CD4-positive, CD25-positive, alpha-beta regulatory T cell (primary cell): ENCODE results near the gene HMCN1. TPM values are rescaled to one million over a fixed set of nuclear protein-coding genes. Genes with fewer than 3 reads are reported as not detected.

Source experiments
- ATAC-seq, 2 donors: fragments of 150-1000 bp; cut with Tn5 transposase; one replicate each; pipeline ENCODE4 v1.10.0; 2021; ENCODE audit warnings: low read depth in 2 of 2, moderate number of reproducible peaks in 2 of 2, moderate library complexity in 1 of 2
- DNase-seq, 3 donors: peaks; one replicate each; pipeline versions ENCODE4 v3.0.0 to v3.0.0-alpha.2; 2012 to 2022; ENCODE audit warnings: mixed read lengths in 1 of 3
- H3K27ac ChIP-seq: one replicate; pipeline ENCODE4 v1.7.0; 2013; ENCODE audit warnings: mild to moderate bottlenecking, low read length; ENCODE audit not compliant: insufficient read depth, poor library complexity, severe bottlenecking
- H3K27me3 ChIP-seq: one replicate; pipeline ENCODE4 v1.7.0; 2013; ENCODE audit warnings: low read length; ENCODE audit not compliant: control insufficient read depth, insufficient read depth
- H3K36me3 ChIP-seq: one replicate; pipeline ENCODE4 v1.7.0; 2013; ENCODE audit warnings: mild to moderate bottlenecking, low read length, moderate library complexity; ENCODE audit not compliant: control insufficient read depth, insufficient read depth
- H3K4me1 ChIP-seq: 2 replicates; pipeline ENCODE4 v1.7.0; 2013; ENCODE audit warnings: mild to moderate bottlenecking, low read length; ENCODE audit not compliant: insufficient read depth, control insufficient read depth, poor library complexity, severe bottlenecking
- H3K4me3 ChIP-seq: one replicate; pipeline ENCODE4 v1.7.0; 2013; ENCODE audit warnings: low read depth, mild to moderate bottlenecking, low read length, moderate library complexity
- H3K9me3 ChIP-seq, 2 experiments: 1 replicate in 1 of 2; 2 replicates in 1 of 2; pipeline ENCODE4 v1.7.0; 2013; ENCODE audit warnings: low read length in 2 of 2, mild to moderate bottlenecking in 1 of 2, moderate library complexity in 1 of 2; ENCODE audit not compliant: control insufficient read depth in 2 of 2
- H3K27ac Mint-ChIP-seq, 3 donors: one replicate each; pipeline ENCODE4 v1.8.0; 2020 to 2022; ENCODE audit warnings: mild to moderate bottlenecking in 3 of 3, mixed read lengths in 3 of 3, moderate library complexity in 2 of 3
- H3K27me3 Mint-ChIP-seq: one replicate; pipeline ENCODE4 v1.8.0; 2022; ENCODE audit warnings: mild to moderate bottlenecking, mixed read lengths
- H3K36me3 Mint-ChIP-seq: one replicate; pipeline ENCODE4 v1.8.0; 2020; ENCODE audit warnings: mixed read lengths
- H3K4me1 Mint-ChIP-seq, 4 donors: one replicate each; pipeline ENCODE4 v1.8.0; 2020 to 2022; ENCODE audit warnings: mixed read lengths in 4 of 4, mild to moderate bottlenecking in 1 of 4
- H3K4me3 Mint-ChIP-seq, 4 donors: one replicate each; pipeline ENCODE4 v1.8.0; 2020 to 2022; ENCODE audit warnings: mild to moderate bottlenecking in 4 of 4, mixed read lengths in 4 of 4, moderate library complexity in 3 of 4
- H3K9me3 Mint-ChIP-seq, 7 donors: one replicate each; pipeline ENCODE4 v1.8.0; 2020 to 2022; ENCODE audit warnings: mixed read lengths in 7 of 7, mild to moderate bottlenecking in 3 of 7, moderate library complexity in 2 of 7
- polyA plus RNA-seq, 4 donors: library from polyadenylated mRNA; unstranded; fragments of 300-500 nt; fragmentation: Illumina TruSeq; gene quantifications; one replicate each; pipeline ENCODE4 v1.2.3, GENCODE V29; 2021
- total RNA-seq: library from RNA; stranded (reverse); gene quantifications from one replicate; pipeline ENCODE4 v1.2.3, GENCODE V29; 2022

The HMCN1 gene
- total and polyA plus RNA-seq, 5 donors from 2014 or later = 0.07 to 0.81 (median 0.58) TPM; not detected in 1

DNA sequence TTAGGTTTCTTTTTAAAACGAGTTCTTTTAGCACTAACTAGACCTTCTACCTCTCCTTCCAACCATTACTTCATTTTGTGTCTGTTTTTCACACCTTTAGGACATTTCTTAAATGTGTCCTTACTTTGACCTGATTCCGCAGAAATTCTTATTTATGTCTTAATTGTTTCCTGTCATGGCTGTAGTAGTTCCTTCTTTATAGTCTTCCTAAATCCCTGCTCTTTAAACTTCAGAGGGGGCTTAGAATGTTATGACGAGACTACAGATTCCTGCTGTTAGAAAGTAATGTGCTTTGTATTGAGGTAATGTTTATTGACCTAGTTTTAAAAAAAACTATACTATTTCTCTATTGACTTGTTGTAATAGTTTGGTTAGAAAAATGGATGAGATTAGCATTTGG lies 70.4 kb downstream of the HMCN1 start:
- no peaks in the 10 kb centered on the region for H3K27me3 ChIP-seq
- no peak overlapping the region for H3K4me3 Mint-ChIP-seq
- H3K4me1 Mint-ChIP-seq = no peaks in the 10 kb centered on the region
- H3K27me3 Mint-ChIP-seq = no peaks in the 10 kb centered on the region
- no peak for ATAC-seq
- no peak overlapping the region for H3K4me3 ChIP-seq
- no peak overlapping the region for H3K27ac Mint-ChIP-seq
- H3K4me1 ChIP-seq = no peaks in the 10 kb centered on the region
- no peak overlapping the region for H3K27ac ChIP-seq
- no peak for DNase-seq
- no peaks in the 10 kb centered on the region for H3K9me3 ChIP-seq
- H3K36me3 Mint-ChIP-seq = no peaks in the 10 kb centered on the region
- H3K9me3 Mint-ChIP-seq = no peaks in the 10 kb centered on the region
- no peaks in the 10 kb centered on the region for H3K36me3 ChIP-seq

DNA sequence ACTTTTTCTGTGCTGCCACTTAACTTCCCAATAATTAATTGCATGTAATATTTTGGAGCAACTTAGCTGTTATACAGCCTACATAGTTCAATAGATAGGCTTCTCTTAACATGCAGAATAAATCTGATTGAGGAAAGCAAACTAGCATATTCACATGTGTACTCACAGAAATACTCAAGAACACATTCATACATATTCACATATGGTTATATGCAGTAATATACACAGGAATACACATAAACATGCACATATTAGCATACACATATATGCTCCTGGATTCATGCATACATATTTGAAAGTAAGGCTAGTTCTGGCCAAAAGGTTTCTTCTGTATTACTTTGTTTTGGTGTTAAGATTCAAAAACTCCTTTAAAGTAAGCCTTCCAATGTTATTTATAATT lies 73.1 kb downstream of the HMCN1 start:
- no peaks in the 10 kb centered on the region for H3K9me3 ChIP-seq
- Mint-ChIP-seq H3K4me1 (peaks cover 0 to 2% (median 0%) of the 10 kb centered on the region in 4 donors), H3K4me3 (no peak overlapping the region), H3K27me3 (no peaks in the 10 kb centered on the region), H3K27ac (no peak overlapping the region), H3K9me3 (no peaks in the 10 kb centered on the region), H3K36me3 (no peaks in the 10 kb centered on the region)
- no peaks in the 10 kb centered on the region for H3K36me3 ChIP-seq
- no peaks in the 10 kb centered on the region for H3K4me1 ChIP-seq
- no peak overlapping the region for H3K27ac ChIP-seq
- no peak for ATAC-seq
- no peak for DNase-seq
- H3K27me3 ChIP-seq = no peaks in the 10 kb centered on the region
- no peak overlapping the region for H3K4me3 ChIP-seq

DNA sequence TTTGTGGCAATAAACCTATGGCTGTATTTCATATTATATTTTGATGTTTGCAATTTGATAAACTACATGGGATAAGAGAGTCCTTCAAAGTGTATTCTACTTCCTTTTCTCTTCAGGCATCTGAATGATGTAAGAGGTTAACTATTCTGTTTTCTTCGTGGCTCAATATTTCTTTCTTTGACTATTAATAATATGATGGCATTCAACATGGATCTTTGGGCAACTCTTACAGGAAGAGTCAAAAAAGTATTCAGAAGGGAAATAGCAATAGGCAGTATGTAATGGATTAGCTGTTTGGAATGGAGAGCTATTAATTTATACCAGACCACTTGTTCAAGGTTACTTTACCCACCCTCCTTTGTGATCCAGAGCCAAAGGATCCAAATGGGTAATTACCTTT lies 74.4 kb downstream of the HMCN1 start:
- H3K4me1 Mint-ChIP-seq = peaks cover 0 to 2% (median 0%) of the 10 kb centered on the region in 4 donors
- H3K27ac ChIP-seq = no peak overlapping the region
- DNase-seq = no peak
- no peaks in the 10 kb centered on the region for H3K27me3 ChIP-seq
- ATAC-seq = no peak
- H3K9me3 ChIP-seq = no peaks in the 10 kb centered on the region
- no peaks in the 10 kb centered on the region for H3K9me3 Mint-ChIP-seq
- no peaks in the 10 kb centered on the region for H3K27me3 Mint-ChIP-seq
- no peak overlapping the region for H3K27ac Mint-ChIP-seq
- H3K36me3 Mint-ChIP-seq = no peaks in the 10 kb centered on the region
- no peak overlapping the region for H3K4me3 ChIP-seq
- no peaks in the 10 kb centered on the region for H3K4me1 ChIP-seq
- H3K36me3 ChIP-seq = no peaks in the 10 kb centered on the region
- H3K4me3 Mint-ChIP-seq = no peak overlapping the region

DNA sequence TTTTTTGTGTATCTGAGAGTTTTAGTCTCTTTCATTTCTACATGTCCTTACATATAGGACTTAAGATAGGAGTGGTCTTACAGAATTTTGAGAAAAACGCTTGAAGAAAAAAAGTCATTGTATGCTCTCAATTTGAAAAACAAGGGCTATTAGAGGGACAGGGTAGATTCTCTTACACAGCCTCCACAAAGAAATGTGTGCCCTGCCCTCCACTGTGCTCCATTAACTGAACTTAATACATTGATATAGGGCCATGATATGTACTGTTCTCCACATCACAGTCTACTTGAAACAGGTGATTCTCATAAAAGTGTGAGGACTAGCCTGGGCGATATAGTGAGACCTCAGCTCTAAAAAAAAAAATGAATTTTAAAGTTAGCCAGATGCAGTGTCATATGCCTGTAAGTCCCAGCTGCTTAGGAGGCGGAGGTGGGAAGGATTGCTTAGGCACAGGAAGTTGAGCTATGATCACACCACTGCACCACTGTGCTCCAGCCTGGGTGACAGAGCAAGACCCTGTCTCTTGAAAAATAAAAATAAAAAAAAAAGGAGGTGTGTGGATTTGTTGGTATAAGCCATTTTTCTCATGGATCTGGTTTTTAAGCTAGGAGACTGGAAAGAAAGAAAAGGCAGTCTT lies 77.0 kb downstream of the HMCN1 start:
- Mint-ChIP-seq H3K27ac (no peak overlapping the region), H3K4me1 (peaks cover 0 to 2% (median 0%) of the 10 kb centered on the region in 4 donors), H3K9me3 (no peaks in the 10 kb centered on the region), H3K36me3 (no peaks in the 10 kb centered on the region), H3K4me3 (no peak overlapping the region), H3K27me3 (no peaks in the 10 kb centered on the region)
- DNase-seq (no peak), ATAC-seq (no peak)
- Histone ChIP-seq H3K27ac (no peak overlapping the region), H3K9me3 (no peaks in the 10 kb centered on the region), H3K36me3 (no peaks in the 10 kb centered on the region), H3K4me1 (no peaks in the 10 kb centered on the region), H3K4me3 (no peak overlapping the region), H3K27me3 (no peaks in the 10 kb centered on the region)

DNA sequence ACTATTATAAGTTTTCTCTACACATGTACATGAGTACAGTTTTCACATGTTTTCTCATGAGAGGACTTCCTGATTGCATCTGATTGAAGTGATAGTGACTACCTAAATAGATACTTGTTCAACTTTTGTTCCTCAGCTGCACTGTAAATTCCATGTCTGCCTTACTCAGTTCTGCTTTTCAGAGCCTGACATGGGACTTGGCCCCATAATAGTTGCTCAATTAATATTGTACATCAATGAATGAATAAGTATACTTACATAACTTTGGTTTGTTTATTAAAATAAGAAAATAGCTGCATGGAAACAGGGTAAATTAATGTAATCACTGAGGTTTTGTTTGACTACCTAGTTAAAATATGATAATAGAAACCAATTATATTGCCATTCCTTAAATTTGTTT lies 78.7 kb downstream of the HMCN1 start:
- ATAC-seq (no peak), DNase-seq (no peak)
- Histone ChIP-seq H3K36me3 (no peaks in the 10 kb centered on the region), H3K4me1 (no peaks in the 10 kb centered on the region), H3K4me3 (no peak overlapping the region), H3K9me3 (no peaks in the 10 kb centered on the region), H3K27ac (no peak overlapping the region), H3K27me3 (no peaks in the 10 kb centered on the region)
- peaks cover 0 to 2% (median 0%) of the 10 kb centered on the region in 4 donors for H3K4me1 Mint-ChIP-seq
- no peaks in the 10 kb centered on the region for H3K9me3 Mint-ChIP-seq
- no peaks in the 10 kb centered on the region for H3K36me3 Mint-ChIP-seq
- H3K4me3 Mint-ChIP-seq = no peak overlapping the region
- H3K27me3 Mint-ChIP-seq = no peaks in the 10 kb centered on the region
- H3K27ac Mint-ChIP-seq = no peak overlapping the region

DNA sequence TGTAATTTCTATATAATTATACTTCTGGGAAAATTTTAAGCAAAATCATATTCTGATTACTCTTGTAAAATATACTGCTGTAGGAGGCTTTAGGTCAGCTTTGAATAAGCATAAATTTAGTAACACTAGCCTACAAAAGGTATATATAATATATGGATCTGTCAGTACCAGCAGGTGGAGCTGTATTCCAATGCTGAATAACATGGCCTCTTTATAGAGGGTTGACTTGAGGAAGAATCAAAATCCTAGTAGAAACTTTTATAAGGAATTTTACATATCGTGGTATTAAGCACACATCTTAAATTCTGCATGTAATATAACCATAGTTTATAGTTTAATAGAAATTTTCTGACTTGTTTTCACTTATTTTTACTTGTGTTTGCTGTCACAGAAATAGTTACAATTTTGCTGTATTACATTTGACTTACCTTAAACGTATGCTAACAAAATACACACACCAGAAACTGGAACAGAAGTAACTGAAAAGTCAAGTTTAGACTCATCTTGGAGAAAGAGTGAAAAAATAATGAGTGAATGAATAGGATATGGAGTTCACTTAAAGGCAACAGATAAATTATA lies 79.3 kb downstream of the HMCN1 start:
- Mint-ChIP-seq H3K27me3 (no peaks in the 10 kb centered on the region), H3K9me3 (no peaks in the 10 kb centered on the region), H3K27ac (no peak overlapping the region), H3K36me3 (no peaks in the 10 kb centered on the region), H3K4me3 (no peak overlapping the region), H3K4me1 (peaks cover 0 to 2% (median 0%) of the 10 kb centered on the region in 4 donors)
- H3K4me1 ChIP-seq = no peaks in the 10 kb centered on the region
- DNase-seq (peak in 2 of 3 donors; percentile 9 to 45), ATAC-seq (peak in 1 of 2 donors; percentile 43)
- H3K27me3 ChIP-seq = no peaks in the 10 kb centered on the region
- no peak overlapping the region for H3K27ac ChIP-seq
- no peaks in the 10 kb centered on the region for H3K36me3 ChIP-seq
- no peak overlapping the region for H3K4me3 ChIP-seq
- H3K9me3 ChIP-seq = no peaks in the 10 kb centered on the region

DNA sequence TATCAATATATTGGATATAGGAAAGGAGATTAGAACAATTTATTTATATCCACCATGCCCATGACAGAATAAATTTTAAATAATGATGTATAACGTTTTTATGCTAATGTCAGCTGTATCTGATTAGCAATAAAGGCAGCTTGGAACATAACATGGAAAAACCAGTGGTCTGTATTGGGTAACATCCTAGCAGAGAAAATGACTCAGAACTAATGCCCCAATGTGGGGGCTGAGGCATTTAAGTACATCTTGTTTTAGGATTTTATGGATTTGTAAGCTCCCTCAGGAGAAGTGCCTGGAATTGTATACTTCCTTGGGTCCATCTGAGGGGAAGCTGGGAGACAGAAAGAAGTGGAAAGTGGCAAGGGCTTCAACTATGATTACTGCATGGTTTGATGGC lies 82.3 kb downstream of the HMCN1 start:
- no peaks in the 10 kb centered on the region for H3K9me3 Mint-ChIP-seq
- H3K27ac Mint-ChIP-seq = no peak overlapping the region
- Histone ChIP-seq H3K4me1 (no peaks in the 10 kb centered on the region), H3K4me3 (no peak overlapping the region), H3K9me3 (no peaks in the 10 kb centered on the region), H3K27ac (no peak overlapping the region), H3K27me3 (peaks cover 1% of the 10 kb centered on the region), H3K36me3 (no peaks in the 10 kb centered on the region)
- DNase-seq (no peak), ATAC-seq (no peak)
- peaks cover 0 to 2% (median 0%) of the 10 kb centered on the region in 4 donors for H3K4me1 Mint-ChIP-seq
- no peaks in the 10 kb centered on the region for H3K27me3 Mint-ChIP-seq
- no peak overlapping the region for H3K4me3 Mint-ChIP-seq
- no peaks in the 10 kb centered on the region for H3K36me3 Mint-ChIP-seq

DNA sequence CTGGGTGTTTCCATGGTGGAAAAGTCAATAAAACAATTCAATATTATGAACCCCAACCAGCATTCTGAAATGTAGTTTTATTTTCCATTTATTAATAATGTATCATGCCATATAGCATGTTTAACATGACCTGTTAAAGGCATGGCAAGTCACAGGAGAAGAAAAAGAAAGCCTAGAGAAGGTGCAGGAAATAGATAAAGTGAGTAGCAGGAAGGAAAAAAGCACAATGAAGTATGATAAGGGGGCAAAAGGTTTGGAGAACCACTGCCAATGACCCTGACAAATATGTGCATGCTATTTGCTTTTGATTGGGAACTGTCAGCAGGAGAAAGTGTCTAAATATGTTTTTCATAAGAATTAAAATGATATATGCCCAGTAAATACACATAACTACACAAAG lies 85.6 kb downstream of the HMCN1 start:
- Mint-ChIP-seq H3K9me3 (no peaks in the 10 kb centered on the region), H3K4me1 (no peaks in the 10 kb centered on the region)

More for the DNA sequence above, 85.6 kb downstream of the HMCN1 start:
- no peak overlapping the region for H3K4me3 ChIP-seq
- H3K4me1 ChIP-seq = no peaks in the 10 kb centered on the region
- H3K36me3 Mint-ChIP-seq = no peaks in the 10 kb centered on the region
- H3K27me3 ChIP-seq = peaks cover 2% of the 10 kb centered on the region
- DNase-seq (no peak), ATAC-seq (no peak)
- H3K4me3 Mint-ChIP-seq = no peak overlapping the region
- H3K9me3 ChIP-seq = no peaks in the 10 kb centered on the region
- H3K27ac Mint-ChIP-seq = no peak overlapping the region
- no peaks in the 10 kb centered on the region for H3K27me3 Mint-ChIP-seq
- H3K36me3 ChIP-seq = no peaks in the 10 kb centered on the region
- no peak overlapping the region for H3K27ac ChIP-seq
